ENCODE measurements around the gene TMPRSS6. TPM values are rescaled to one million over a fixed set of nuclear protein-coding genes. Genes with fewer than 3 reads are reported as not detected.
A peak's percentile ranks its signal among the peaks of the same experiment; 100 is the strongest.

TMPRSS6 gene
- total and polyA plus RNA-seq, 2 donors from 2014 or later = 1.4 TPM; not detected in 1

DNA sequence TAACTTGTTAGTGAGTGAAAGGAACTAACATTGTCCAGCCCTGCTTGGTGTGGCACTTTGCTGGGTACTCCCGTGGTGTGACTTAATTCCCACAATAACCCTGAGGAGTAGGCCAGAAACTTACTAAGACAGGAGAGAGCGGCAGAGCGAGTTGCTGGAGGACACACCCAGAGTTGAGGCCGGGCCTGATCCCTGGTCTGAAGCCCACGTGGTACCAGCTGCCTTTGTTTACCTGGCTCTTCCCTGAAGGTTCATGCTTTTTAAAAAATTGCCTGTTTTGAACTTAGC lies 89.4 kb downstream of the TMPRSS6 start:
- peak overlapping the region; percentile 84 to 90 for H3K27ac ChIP-seq (ENCODE audit: low read depth in 2 of 2, low read length in 2 of 2)
- H3K27me3 ChIP-seq (ENCODE audit: control insufficient read depth, insufficient read depth, low read length) = no peaks in the 10 kb centered on the region
- intact Hi-C loops (cut with DNase I) = no loop called here
- TF ChIP-seq CTCF (IDR thresholded peaks at IDR 0.05; ENCODE audit: borderline replicate concordance, extremely low read depth, insufficient read depth) = no peak
- H3K4me3 ChIP-seq (ENCODE audit: low read length in 3 of 3) = peak overlapping the region; percentile 66 to 90 (median 84)
- peak overlapping the region; percentile 42 to 86 (median 76) for H3K9ac ChIP-seq (ENCODE audit: low read length in 3 of 3)
- no peaks in the 10 kb centered on the region for H3K36me3 ChIP-seq (ENCODE audit: control insufficient read depth in 2 of 3, insufficient read depth in 3 of 3, low read length in 3 of 3)
- FAIRE-seq (no peak), DNase-seq (peak in 2 of 5 donors; percentile 44 to 56)
- no peaks in the 10 kb centered on the region for H3K9me3 ChIP-seq (ENCODE audit: control insufficient read depth in 2 of 3, insufficient read depth in 1 of 3, low read length in 3 of 3)
- H3K4me1 ChIP-seq (ENCODE audit: control insufficient read depth in 2 of 3, insufficient read depth in 2 of 3, low read depth in 1 of 3, low read length in 3 of 3) = peaks cover 0 to 34% (median 5%) of the 10 kb centered on the region in 3 donors

GRCh38 chr22:37019309-37020191 lies 90.0 kb downstream of the TMPRSS6 start, which contains the start of the genes MPST and TST:
Gene MPST (plus strand): TSS chr22:37019742. CDS start chr22:37019837, 95 bp downstream.
Gene TST (minus strand): TSS chr22:37019447. CDS start chr22:37018732, 715 bp downstream.
- intact Hi-C loops (cut with DNase I) = no loop called here
- Histone ChIP-seq H3K9ac (ENCODE audit: low read length in 3 of 3) (peak within 1 kb of the TSS; percentile 70 to 86 (median 76)), H3K4me1 (ENCODE audit: control insufficient read depth in 2 of 3, insufficient read depth in 2 of 3, low read depth in 1 of 3, low read length in 3 of 3) (peaks cover 0 to 31% (median 5%) of the 10 kb centered on the region in 3 donors), H3K4me3 (ENCODE audit: low read length in 3 of 3) (peak within 1 kb of the TSS; percentile 77 to 90 (median 84)), H3K27me3 (ENCODE audit: control insufficient read depth, insufficient read depth, low read length) (no peaks in the 10 kb centered on the region), H3K9me3 (ENCODE audit: control insufficient read depth in 2 of 3, insufficient read depth in 1 of 3, low read length in 3 of 3) (no peaks in the 10 kb centered on the region), H3K27ac (ENCODE audit: low read depth in 2 of 2, low read length in 2 of 2) (peak within 1 kb of the TSS; percentile 84 to 90), H3K36me3 (ENCODE audit: control insufficient read depth in 2 of 3, insufficient read depth in 3 of 3, low read length in 3 of 3) (no peaks in the 10 kb centered on the region)
- peak; percentile 1 for TF ChIP-seq CTCF (IDR thresholded peaks at IDR 0.05; ENCODE audit: borderline replicate concordance, extremely low read depth, insufficient read depth)
- peak; percentile 86 to 92 (median 91) for DNase-seq
- FAIRE-seq = no peak

DNA sequence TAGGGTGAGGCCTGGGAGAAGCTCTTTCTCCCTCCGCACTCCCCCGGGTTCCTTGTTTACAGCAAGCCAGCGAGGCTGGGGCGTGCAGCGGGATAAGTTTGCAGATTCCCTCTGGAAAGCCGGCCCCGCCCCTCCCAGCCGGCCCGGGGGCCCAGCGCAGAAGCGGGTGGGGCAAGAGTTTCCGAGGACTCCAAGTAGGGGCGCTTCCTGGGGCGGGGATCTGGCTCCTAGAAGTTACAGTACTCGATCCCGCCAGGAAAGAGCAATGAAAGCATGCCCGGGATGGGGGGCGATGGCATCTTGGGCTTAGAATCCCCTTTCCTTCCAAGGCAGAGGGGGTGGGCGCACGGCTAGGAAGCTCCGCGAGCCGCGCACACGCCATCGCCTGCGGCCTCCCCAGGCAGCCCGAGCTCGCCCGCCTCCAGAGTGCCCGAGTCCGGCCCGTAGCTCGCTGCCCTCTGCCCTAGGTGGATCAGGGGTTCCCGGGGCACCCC lies 90.7 kb downstream of the TMPRSS6 start:
- peak overlapping the region; percentile 42 to 74 (median 70) for H3K9ac ChIP-seq (ENCODE audit: low read length in 3 of 3)
- no peaks in the 10 kb centered on the region for H3K9me3 ChIP-seq (ENCODE audit: control insufficient read depth in 2 of 3, insufficient read depth in 1 of 3, low read length in 3 of 3)
- FAIRE-seq (no peak), DNase-seq (peak; percentile 82 to 88 (median 86))
- TF ChIP-seq CTCF (IDR thresholded peaks at IDR 0.05; ENCODE audit: borderline replicate concordance, extremely low read depth, insufficient read depth) = no peak
- peak overlapping the region in 1 of 2 donors; percentile 83 for H3K27ac ChIP-seq (ENCODE audit: low read depth in 2 of 2, low read length in 2 of 2)
- peaks cover 0 to 29% (median 5%) of the 10 kb centered on the region in 3 donors for H3K4me1 ChIP-seq (ENCODE audit: control insufficient read depth in 2 of 3, insufficient read depth in 2 of 3, low read depth in 1 of 3, low read length in 3 of 3)
- H3K36me3 ChIP-seq (ENCODE audit: control insufficient read depth in 2 of 3, insufficient read depth in 3 of 3, low read length in 3 of 3) = no peaks in the 10 kb centered on the region
- peak overlapping the region; percentile 70 to 78 (median 77) for H3K4me3 ChIP-seq (ENCODE audit: low read length in 3 of 3)
- no peaks in the 10 kb centered on the region for H3K27me3 ChIP-seq (ENCODE audit: control insufficient read depth, insufficient read depth, low read length)
- intact Hi-C loops (cut with DNase I) = no loop called here

Measured in kidney (tissue), 14 donors.